Measurements from ENCODE around the gene PSD4.

DNA sequence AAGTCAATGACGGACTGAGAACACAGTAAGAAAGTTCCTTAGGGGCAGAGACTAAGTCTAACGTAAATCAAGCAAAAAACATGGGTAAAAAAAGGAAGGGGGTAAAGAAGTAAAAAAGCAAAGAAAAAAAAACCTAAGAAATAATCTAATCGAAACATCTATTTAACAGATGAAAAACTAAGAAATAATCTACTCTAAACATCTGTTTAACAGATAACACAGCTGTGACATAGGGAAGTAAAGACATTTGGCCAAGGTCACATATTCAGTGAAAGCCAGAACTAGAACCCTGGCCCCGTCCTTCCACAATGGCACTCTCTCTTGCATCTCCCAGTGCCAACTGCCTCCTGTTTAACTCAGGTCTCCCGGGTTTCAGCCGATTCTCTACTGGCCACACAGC lies 48.1 kb downstream of the PSD4 start:
- TF ChIP-seq POLR2AphosphoS5 (IDR thresholded peaks at IDR 0.05; ENCODE audit: low read depth, low read length) = no peak
- no peak for TF ChIP-seq SIN3A (IDR thresholded peaks at IDR 0.05; ENCODE audit: borderline replicate concordance, insufficient read depth, low read length)
- TF ChIP-seq TAF1 (IDR thresholded peaks at IDR 0.05; ENCODE audit: borderline replicate concordance, insufficient read depth, low read length) = no peak
- TF ChIP-seq FOXP2 (optimal IDR thresholded peaks at IDR 0.05; ENCODE audit: borderline replicate concordance, extremely low read depth, extremely low read length, insufficient read depth) = no peak
